Measurements from ENCODE around the gene COA8. TPM values are rescaled to one million over a fixed set of nuclear protein-coding genes. Genes with fewer than 3 reads are reported as not detected.

Gene COA8
- total and polyA plus RNA-seq, 2 of the 4 experiments (the other 2 are of a cell fraction) = 12.2 to 21.1 TPM

- TF ChIP-seq RCOR1 (IDR thresholded peaks at IDR 0.05; ENCODE audit: insufficient replicate concordance, low read length) = no peak
These were observed 29.4 kb upstream of the COA8 start (continued) for GRCh38 chr14:103533137-103533998.

- Histone ChIP-seq H2BK20ac (ENCODE audit: low read depth, low read length) (no peak overlapping the region), H3K56ac (ENCODE audit: extremely low read depth, insufficient read depth, low read length) (no peak overlapping the region), H4K5ac (ENCODE audit: low read depth, low read length) (no peak overlapping the region), H3K9ac (ENCODE audit: low read depth, low read length) (no peak overlapping the region), H3K79me1 (ENCODE audit: low read depth in 1 of 2, low read length in 2 of 2) (peaks cover 0 to 35% of the 10 kb centered on the region in 2 experiments; a peak in 3 of 4 replicates), H2BK120ac (ENCODE audit: low read depth, low read length) (no peak overlapping the region), H4K8ac (ENCODE audit: low read depth in 2 of 2, low read length in 2 of 2) (no peak overlapping the region), H3K23ac (ENCODE audit: low read depth, low read length) (no peak overlapping the region), H3K4me2 (ENCODE audit: low read depth, low read length) (no peak overlapping the region), H3K4ac (ENCODE audit: low read depth, low read length) (no peak overlapping the region), H3K27ac (ENCODE audit: insufficient read depth, low read length) (no peak overlapping the region), H2BK5ac (ENCODE audit: low read depth, low read length, poor library complexity, severe bottlenecking) (no peak overlapping the region), H3K4me3 (ENCODE audit: insufficient read depth, low read depth, low read length) (no peak overlapping the region), H3K9me3 (ENCODE audit: control insufficient read depth, insufficient read depth, low read length) (no peaks in the 10 kb centered on the region), H2BK15ac (ENCODE audit: low read depth, low read length) (no peak overlapping the region), H2AK5ac (ENCODE audit: low read depth, low read length) (no peak overlapping the region), H3K14ac (replicated peaks; ENCODE audit: low read depth, low read length) (no peak overlapping the region), H4K20me1 (ENCODE audit: insufficient read depth, low read length) (peaks cover 26% of the 10 kb centered on the region), H2AK9ac (replicated peaks; ENCODE audit: low read depth, low read length, poor library complexity) (no peak overlapping the region), H2AFZ (replicated peaks; ENCODE audit: low read length, poor library complexity) (no peak overlapping the region), H3K4me1 (ENCODE audit: control insufficient read depth, insufficient read depth, low read length) (peaks cover 6% of the 10 kb centered on the region), H4K91ac (ENCODE audit: insufficient read depth, low read depth, low read length) (no peak overlapping the region), H3K9me1 (ENCODE audit: insufficient read depth, low read length) (peaks cover 10% of the 10 kb centered on the region), H3K36me3 (ENCODE audit: control insufficient read depth, insufficient read depth, low read length) (peaks cover 12% of the 10 kb centered on the region; the same call in 1 of the 2 replicates), H3K27me3 (ENCODE audit: control insufficient read depth, insufficient read depth, low read length) (no peaks in the 10 kb centered on the region), H3K18ac (ENCODE audit: low read depth, low read length) (no peak overlapping the region)
- in situ Hi-C loops (cut with MboI; ENCODE audit: low sequenced_read_pairs) = no loop called here
- intact Hi-C loops (cut with micrococcal nuclease) = no loop called here
- dilution Hi-C loops (cut with HindIII; ENCODE audit: low sequenced_read_pairs, unreplicated experiment) = no loop called here
- ChIA-PET POLR2A (ENCODE audit: unreplicated experiment) (no interaction called here), CTCF (no interaction called here)
- no TSS peak for BruUV-seq (replicated peaks)
- ATAC-seq (ENCODE audit: low read depth) (no peak), DNase-seq (no peak)
- 85% methylated on average over 13 of the region's 25 CpGs; no CpG with 5 or more reads in 1 of the 2 experiments for WGBS, 2 experiments (ENCODE audit: extremely low coverage in 2 of 2, insufficient read length in 1 of 2)
- TF ChIP-seq MXI1 (IDR thresholded peaks at IDR 0.05; ENCODE audit: borderline replicate concordance, low read depth, low read length) (no peak), CTCF (conservative IDR thresholded peaks at IDR 0.05; ENCODE audit: low read depth, low read length) (no peak), BHLHE40 (IDR thresholded peaks at IDR 0.05; ENCODE audit: low read depth, low read length) (no peak), FOS (IDR thresholded peaks at IDR 0.05; ENCODE audit: low read depth, low read length) (no peak), CHD1 (IDR thresholded peaks at IDR 0.05; ENCODE audit: low read depth, low read length) (no peak), SMC3 (IDR thresholded peaks at IDR 0.05; ENCODE audit: low read depth, low read length) (no peak), ELK1 (IDR thresholded peaks at IDR 0.05; ENCODE audit: borderline replicate concordance, low read depth, low read length) (no peak), POLR2A (IDR thresholded peaks at IDR 0.05; ENCODE audit: low read depth, low read length) (no peak), CEBPB (IDR thresholded peaks at IDR 0.05; ENCODE audit: low read depth, low read length) (no peak), RFX5 (IDR thresholded peaks at IDR 0.05; ENCODE audit: low read depth, low read length) (no peak), RCOR1 (IDR thresholded peaks at IDR 0.05; ENCODE audit: insufficient replicate concordance, low read length) (no peak)
These were observed 28.7 kb upstream of the COA8 start for GRCh38 chr14:103533999-103534575.
